Effector CD8-positive, alpha-beta T cell (primary cell): Measurements from ENCODE around the gene CAMTA1.

Experiments used
- DNase-seq: peaks from one replicate; lab custom pipeline; 2025; lab: John Stamatoyannopoulos, UW

Gene CAMTA1

DNA sequence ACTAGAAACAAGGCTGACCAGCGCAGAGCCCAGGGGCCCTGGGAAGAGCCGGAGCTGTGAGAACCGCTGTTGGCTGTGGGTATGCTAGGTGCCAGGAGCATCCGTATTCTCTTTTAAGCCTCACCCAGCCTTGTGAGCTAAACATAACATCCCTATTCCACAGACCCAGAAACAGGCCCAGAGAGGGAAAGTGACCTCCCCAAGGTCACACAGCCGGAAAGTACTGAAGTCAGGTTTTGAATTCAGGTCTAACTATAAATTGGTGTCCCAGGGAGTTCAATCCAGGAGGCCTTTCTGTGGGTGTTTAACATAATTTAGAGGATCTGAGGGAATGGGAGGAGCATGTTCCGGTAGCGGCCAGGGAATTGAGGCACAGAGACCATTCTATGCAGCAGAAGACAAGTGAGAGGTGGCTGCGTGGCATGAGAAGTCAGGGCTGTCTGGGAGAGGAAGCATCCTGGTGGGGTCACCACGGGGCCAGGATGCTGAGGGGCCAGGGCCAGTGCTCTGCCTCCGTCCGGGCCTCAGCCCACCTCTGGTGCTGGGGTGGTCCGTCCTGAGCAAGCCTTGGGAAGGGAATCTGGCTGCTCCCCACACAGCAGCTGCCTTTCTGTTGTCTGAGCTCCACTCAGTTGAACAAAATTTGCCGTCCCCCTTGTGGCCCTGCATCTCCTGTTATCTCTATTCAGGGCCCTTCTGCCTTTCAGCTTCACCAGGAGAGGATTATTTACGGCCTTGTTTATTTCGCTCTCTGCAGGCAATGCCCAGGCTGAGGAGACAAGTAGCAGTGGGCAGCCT, 647.0 kb downstream of the CAMTA1 start:
- no peak for DNase-seq

DNA sequence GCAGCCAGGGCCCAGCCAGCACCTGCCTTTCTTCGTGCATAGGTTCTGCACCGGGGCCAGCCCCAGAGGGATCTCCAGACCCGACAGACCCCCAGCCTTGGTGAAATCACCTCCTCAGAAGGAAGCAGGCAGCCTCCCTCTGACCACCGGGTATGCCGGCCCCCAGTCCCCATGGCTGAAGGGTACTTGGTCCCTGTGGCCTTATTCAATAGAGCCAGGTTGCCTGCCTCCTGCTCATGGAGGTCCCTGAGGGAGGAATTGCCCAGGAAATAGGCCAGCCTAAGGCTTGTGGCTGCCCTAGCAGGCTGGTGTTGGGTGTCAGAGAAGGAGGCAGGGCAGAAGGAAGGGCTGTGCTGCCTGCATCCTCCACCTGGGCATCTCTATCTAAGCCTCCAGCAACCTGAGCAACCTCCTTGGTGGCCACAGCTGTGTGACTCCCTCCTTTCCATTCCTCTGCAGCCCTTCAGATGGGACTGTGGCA, 647.7 kb downstream of the CAMTA1 start:
- DNase-seq = no peak

DNA sequence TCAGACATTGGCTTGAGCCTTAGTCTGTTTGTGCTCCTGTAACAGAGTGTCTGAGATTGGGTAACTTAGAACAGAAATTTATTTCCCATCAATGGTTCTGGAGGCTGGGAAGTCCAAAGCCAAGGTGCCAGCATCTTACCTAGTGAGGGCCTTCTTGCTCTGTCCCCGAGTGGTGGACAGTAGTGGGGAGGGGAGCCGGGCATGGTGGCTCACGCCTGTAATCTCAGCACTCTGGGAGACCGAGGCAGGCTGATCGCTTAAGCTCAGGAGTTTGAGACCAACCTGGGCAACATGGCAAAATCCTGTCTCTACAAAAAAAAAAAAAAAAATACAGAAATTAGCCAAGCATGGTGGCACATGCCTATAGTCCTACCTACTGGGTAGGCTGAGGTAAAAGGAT, 649.3 kb downstream of the CAMTA1 start:
- no peak for DNase-seq

DNA sequence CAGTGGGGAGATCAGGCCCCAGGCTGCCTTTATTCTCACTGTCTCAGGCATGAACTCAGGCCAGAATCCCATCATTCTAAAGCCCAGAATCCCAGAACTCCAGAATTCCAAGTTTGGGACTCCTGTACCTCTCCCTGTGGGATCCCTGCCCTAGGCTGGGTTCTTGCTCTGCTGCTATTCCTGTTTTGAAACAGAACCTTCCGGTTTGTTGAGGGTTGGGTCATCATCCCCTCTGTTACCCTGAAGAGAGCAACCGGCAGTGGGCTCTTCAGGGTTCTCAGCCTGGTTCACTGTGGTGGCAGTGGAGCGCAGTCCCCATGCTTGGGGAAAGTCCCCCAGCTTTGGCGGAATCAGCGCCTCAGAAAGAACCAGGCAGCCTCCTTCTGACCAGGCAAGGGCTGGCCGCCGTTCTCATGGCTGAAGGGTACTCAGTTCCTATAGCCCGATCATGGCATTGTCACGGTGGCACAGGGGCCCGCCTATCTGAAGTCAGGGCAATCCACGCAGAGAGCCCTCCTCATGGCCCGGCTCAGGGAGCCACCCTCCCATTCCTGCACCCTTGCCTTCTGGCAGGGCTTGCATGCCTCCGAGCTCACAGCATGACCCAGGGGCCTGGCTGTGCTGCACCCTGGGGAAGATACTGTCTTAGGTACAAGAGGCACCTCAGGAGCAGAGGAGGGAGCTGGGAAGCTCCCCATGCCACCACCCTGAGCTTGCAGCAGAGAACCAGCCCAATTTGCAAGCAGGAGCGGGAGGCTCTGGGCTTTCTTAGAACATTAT, 650.2 kb downstream of the CAMTA1 start:
- no peak for DNase-seq

DNA sequence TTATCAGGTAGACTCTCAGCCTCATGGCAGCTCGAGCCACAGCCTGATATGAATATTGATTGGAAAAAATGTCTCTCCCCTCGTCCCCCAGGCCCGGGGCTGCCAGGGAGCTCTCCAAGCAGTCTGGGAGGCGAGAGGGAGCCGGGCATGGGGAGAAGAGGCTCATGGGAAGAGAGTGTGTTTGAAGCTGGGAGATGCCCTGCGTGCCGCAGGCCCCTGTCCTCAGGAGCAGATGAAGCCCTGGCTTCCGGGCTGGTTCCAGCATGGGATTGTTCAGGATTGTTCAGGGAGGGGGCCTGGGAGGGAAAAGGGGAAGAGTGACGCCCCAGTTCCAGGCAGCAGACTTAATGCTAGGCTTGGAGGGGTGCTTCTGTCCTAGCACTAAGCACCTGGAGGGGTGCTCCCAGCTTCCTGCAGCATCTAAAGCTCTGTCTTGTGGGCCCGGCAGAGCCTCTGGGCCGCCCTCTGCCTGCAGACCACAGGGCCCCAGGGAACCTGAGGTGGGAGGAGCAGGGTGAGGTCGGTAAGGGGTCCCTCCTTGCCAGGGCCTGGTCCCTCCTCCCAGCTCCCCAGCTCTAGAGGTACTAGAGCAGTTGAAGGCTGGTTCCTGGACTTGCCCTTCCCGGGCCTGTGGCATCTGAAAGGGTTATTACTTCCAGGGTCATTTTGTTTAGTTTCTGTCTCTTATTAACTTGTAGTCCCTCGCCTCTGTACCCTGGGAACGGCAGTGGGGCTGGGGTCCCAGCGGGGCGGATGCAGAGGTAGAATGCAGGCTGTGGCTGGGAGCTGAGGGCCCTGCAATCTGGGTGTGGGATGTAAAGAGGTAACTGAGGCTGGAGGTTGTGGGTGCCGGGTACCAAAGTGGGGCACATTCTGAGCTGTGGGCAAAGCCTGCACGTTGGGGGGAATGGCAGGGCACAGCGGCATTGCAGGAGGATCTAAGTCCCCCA, 651.1 kb downstream of the CAMTA1 start:
- DNase-seq = no peak

DNA sequence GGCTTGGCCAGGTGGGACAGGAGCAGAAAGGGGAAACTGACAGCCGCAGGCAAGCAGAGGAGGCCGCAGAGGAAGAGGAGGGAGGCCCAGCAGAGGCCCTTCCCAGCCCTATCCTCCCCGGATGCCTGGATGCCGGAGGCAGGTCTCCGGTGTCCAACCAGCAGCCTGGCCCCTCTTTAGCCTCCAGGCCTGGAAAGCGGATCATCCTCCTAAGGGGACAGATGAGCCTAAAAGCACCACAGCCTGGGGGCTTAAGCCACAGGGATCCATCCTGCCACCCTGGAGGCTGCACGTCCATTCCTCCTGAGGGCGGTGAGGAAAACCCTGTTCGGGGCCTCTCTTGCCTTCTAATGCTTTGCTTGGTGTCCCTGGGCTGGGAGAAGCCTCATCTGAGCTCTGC, 651.8 kb downstream of the CAMTA1 start:
- DNase-seq = no peak

DNA sequence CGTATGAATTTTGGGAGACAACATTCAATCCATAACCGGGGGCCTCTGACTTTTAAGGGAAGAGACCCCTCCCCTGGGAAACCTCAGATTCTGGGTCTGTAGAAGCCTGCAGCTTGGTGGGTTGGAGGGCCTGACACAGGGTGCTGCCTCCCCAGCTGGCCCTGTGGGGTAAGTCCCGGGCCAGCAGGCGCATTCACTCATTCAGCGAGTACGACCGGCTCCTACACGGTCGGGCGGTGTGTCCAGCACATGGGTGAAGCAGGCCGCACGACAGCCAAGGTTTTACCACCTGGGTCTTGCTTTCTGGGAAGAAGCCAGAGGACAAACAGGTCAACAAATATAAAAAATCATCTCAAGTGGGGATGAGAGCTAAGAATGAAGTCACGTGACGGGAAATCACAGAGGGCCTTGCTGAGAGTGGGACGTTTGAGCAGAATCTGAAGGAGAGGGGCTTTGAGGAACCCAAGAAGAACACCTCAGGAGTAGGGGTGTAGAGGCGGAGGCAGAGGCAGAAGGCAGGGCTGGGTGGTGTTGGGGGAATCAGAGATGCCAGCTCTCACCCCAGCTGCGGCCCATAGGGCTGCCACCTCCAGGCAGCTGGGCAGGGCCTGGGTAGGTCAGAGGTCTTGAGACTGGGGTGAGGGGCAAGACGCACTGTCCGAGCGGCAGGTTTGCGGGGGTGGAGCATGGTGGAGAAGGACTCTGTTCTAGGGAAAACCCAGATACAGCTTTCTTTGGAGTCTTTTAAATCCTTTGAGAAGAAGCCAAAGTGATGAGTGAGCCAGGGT, 652.5 kb downstream of the CAMTA1 start:
- no peak for DNase-seq

DNA sequence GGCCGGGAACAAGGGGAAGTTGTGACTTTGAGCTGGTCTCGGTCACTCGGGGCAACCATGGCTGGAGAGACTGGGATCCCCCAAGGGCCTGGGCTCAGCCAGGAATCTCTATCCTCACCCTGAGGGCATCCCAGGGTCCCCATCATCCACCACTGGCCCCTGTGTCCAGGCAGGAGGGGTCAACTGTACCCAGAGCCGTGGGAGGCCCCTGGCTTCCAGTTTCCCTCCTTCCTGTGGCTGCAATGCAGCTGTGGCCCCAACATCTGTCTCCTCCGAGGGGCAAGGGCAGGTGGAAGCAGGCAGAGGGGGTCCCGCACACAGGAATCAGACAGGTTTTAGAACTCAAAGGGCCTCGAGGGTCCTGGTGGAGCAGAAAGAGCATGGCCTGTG, 653.1 kb downstream of the CAMTA1 start:
- no peak for DNase-seq

DNA sequence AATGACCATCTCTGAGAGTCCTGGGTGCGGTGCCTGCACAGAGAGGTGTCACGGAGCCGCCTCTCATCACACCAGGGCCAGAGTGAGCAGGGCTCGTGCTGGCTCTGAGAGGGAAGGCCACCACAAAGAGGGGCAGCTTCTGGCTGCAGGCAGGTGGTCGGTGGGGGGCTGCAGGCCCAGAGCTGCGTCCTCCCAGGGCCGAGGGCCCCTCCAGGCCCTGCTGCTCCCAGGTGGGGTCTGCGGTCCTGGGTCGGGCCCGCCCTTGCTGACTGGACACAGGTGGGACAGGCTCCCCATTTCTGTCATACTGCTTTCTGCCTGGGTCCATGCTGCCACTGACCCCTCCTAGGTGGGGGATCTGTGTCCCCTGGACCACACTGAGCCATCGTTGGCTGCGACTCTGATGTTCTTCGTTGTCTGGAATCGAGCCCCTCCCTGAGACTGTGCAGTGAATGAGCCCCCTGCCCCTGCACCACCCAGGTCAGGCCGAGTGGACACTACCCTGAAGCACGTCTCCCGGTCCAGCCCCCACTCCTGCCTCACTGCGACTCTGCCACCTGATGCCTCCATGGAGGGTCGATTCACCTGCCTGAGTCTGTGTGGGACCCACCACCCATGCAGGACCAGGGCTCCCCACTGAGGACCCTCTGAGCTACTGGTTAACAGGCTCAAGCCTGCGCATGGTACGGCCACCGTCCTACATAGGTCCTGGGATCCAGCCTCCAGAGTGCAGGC, 653.8 kb downstream of the CAMTA1 start:
- DNase-seq = no peak

DNA sequence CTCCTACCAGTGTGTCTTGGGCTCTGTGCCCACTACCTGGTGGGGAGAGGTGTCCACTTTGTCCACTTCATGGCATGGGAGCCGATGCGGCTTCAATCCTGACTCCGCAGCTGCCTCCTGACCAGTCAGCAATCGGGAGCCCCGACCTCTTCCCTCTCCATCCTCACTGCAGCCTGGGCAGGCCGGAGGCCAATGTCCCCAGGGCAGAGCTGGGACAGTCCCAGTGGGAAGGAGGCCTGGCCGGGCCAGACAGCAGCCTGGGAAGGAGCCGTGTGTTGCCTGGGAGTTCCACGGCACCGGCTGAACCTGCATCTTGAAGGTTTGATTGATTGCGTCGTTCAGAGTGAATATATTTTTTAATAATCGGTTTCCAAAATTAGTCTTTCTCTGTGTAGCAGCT, 654.9 kb downstream of the CAMTA1 start:
- no peak for DNase-seq

DNA sequence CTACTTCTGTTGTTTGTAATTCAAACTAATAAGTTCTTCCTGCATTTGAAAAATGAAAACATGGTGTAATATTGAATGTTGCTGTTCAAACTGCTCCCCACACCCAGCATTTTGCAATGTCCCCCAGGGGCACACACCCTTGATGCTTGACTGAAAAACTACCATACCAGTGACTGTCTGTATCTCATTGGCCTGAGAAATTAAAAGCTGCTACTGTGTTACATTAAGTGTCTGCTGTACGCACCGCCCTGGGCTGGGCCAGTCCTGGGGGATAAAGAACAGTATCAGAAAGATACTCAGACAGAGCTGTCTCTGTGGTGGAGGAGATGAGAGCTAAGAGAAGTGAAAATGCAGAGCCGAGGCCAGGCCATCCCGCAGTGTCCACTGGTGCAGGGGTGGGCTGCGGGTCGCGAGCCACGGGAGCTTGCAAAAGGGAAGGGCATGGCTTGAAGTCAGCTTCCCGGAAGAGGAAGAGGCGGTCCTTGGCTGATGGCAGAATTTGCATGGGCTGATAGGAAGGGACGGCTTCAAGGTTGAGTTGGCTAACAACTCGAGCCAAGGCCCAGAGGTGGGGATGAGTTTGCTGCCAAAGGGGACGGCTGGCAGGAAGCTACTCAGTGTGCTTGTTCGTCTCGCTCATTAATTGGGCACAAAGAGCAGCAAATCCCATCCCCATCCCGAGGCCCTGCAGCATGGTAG, 656.0 kb downstream of the CAMTA1 start:
- no peak for DNase-seq

DNA sequence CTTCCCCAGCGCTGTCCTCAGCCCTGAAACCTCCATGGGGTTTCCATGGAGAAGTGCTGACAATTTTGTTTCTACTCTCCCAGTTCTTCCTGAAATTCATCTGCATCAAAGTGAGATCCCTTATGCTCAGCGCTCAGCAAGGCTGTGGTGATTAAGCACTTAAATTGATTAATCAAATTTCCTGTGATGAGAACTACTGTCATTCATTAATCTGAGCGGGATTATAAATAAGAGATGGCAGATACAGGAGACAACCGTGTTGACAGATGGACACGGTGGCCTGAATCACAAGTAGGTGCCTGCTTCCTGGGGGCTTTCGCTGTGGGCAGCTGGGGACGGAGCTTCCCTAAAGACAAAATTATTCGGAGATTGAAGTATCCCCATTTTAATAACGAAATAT, 656.8 kb downstream of the CAMTA1 start:
- no peak for DNase-seq

DNA sequence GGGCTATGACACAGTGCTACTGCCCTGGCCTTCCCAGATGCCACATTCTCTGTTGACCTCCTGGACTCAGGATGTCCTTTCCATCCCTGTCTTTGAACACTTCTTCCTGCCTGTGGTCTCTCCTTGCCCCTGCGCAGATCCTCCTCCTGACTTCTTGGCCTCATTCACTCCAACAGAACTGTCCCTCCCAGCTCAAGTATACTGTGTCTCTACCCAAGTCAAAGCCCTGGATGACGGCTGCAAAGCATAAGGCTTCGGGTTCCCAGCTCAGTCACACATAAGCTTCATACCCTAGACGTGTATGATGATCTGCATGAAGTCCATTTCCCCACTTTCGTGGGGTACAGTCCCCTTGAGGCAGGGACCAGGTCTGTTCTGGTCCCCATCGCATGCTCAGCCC, 657.7 kb downstream of the CAMTA1 start:
- DNase-seq = no peak

DNA sequence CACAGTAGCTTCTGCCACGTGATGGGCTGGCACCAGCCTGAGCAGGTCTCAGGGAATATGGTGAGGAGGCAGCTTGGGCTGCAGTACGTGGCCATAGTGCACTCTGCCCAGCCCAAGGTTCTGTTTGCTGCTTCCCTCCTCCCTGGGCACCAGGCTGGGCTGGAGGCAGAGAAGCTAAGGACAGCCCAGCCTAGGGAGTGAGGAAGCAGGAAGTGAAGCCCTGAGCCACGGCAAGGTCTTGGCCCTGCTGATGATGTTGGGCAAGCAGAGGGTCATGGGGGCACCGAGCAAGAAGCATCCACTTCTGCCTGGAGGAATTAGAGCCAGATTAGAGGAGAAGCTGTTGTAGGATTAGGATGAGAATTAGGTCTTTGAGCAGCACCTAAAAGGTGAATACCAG, 659.1 kb downstream of the CAMTA1 start:
- no peak for DNase-seq

DNA sequence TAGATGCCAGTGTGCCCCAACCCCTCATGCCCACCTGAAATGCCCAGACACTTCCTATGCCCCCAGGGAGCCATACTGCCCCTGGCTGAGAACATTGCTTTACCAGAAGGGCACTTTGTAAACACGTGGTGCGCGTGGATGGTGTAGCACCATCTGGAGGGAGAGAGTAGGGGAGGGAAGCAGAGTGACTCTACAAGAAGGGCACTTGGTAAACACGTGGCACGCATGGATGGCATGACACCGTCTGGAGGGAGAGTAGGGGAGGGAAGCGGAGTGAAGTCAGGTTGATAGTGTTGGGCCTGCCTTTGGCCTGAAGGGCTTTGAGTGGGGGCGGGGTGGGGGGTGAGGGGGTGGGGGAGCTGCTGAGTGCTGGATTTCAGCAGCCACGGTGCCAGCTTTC, 661.8 kb downstream of the CAMTA1 start:
- DNase-seq = no peak

DNA sequence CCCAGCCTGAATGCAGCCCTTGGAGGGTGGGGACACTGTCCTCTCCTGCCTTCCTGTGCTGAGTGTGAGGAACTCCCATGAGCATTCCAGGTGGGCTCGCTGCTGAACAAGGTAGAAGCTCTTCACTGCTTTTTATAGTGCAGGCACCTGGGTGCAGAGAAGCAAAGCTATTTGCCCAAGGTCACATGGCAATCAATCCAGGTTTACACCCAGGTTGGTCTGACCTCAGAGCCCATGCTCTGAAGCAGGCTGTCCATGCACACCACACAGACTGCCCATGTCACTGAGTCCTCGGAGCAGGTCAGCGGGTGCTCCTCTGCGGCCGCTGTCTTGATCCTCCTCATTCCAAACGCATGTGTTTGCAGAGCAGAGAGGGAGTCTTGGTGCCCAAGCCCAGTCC, 662.5 kb downstream of the CAMTA1 start:
- no peak for DNase-seq

DNA sequence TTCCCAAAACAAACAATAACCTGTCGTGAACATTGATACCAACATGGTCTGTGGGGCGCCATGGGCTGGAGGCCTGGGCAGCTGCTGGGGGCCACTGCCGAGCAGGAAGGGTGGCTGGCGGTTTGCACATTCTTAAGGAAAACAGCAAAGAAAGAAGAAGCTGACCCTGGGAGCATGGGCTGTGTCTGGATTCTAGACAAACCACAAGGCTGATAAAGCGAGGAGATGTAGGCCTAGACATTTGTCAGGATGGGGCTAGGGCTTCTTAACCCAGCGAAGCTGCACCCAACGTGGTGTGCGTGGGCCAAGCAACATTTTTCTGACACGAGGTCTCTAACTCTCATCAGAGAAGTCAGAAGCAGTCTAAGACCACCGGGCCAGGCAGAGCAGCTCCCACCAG, 663.7 kb downstream of the CAMTA1 start:
- no peak for DNase-seq

DNA sequence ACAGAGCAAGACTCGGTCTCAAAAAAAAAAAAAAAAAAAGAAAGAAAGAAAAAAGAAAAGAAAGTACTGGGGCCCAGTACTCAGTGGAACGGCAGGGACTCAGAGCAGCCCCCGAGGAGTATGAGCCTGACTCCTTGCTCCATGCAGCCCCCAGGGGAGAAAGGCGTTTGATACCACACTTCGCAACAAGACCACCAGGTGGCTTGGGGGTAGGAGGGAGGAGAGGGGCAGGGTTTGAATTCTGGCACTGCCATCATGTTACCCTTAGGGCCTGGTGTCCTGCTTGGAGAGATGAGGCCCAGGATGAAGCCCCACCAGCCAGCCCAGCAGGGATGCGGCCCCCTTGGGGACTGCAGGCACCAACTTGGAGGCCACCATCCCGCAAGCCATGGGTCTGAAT, 664.5 kb downstream of the CAMTA1 start:
- no peak for DNase-seq

DNA sequence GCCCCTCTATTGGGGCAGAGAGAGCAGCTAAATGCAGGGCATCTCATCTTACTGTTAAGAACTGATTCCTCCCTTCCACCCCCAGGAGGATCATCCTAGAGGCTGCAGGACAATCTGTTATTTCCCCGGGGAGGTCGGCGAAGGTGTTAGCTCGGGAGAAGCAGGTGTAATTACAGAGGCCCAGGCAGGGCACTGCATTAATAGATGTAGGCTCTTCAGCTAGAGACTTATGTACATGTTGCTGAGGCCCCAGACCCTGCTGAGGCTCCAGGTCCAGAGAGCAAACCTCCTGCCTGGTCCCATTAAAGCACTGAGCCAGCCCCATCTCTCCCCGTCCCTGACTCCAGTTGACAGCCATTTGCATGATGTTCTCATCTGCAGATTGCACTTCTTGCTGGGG, 665.6 kb downstream of the CAMTA1 start:
- no peak for DNase-seq

DNA sequence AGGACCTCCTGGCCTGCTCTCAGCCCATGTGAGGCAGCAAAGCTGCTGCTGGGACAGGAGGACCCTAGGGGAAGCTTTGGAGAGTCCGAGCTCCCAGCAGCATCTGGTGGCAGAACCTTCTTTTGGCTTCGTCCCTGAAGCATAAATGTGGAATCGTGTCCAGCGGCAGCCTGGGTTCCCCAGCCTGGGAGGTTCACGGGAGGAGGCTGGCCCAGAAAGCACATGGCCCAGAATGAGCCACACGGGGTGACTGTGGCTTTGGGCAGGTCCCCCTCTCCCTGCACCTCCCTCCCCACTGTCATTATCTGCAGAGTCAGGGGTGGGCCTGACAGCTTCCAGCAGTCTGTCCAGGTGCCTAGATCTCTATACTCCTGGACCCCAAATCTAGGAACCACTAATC, 667.8 kb downstream of the CAMTA1 start:
- no peak for DNase-seq
